K562 (cell line): ENCODE results near the gene PHF12. TPM values are rescaled to one million over a fixed set of nuclear protein-coding genes. Genes with fewer than 3 reads are reported as not detected.

Source experiments
- CBX3 ChIP-seq, 2 experiments: IDR thresholded peaks; 1 replicate in 1 of 2; 2 replicates in 1 of 2; pipeline ENCODE4 v1.6.1; 2012; ENCODE audit warnings: inconsistent platforms in 2 of 2, low read length in 2 of 2, borderline replicate concordance in 1 of 2, control low read depth in 1 of 2
- EGR1 ChIP-seq: fragments of 450-650 bp; conservative IDR thresholded peaks from 2 replicates; pipeline ENCODE4 v1.6.1; 2017; ENCODE audit warnings: mild to moderate bottlenecking
- EP300 ChIP-seq: IDR thresholded peaks from 2 replicates; pipeline ENCODE4 v1.6.1; 2012; ENCODE audit warnings: low read length, improper control_type of control experiment
- ETV1 ChIP-seq: fragments of 450-650 bp; conservative IDR thresholded peaks from 2 replicates; pipeline ENCODE4 v1.6.1; 2016; ENCODE audit warnings: missing genetic modification characterization, control low read depth, low read depth, missing compliant biosample characterization
- EWSR1 ChIP-seq: fragments of 450-650 bp; IDR thresholded peaks from 2 replicates; pipeline ENCODE4 v1.6.1; 2018; ENCODE audit warnings: borderline replicate concordance, mild to moderate bottlenecking, low read depth, moderate library complexity; ENCODE audit not compliant: partially characterized antibody
- GTF2F1 ChIP-seq: IDR thresholded peaks from 2 replicates; pipeline ENCODE4 v1.6.1; 2011; ENCODE audit warnings: low read depth, low read length, improper control_type of control experiment
- HDAC1 ChIP-seq, 2 experiments: fragments of 450-650 bp; IDR thresholded peaks; 2 replicates each; pipeline ENCODE4 v1.6.1; 2016 to 2017; ENCODE audit warnings: inconsistent platforms in 1 of 2, mild to moderate bottlenecking in 1 of 2, moderate library complexity in 1 of 2
- HDAC3 ChIP-seq: fragments of 450-650 bp; IDR thresholded peaks from 2 replicates; pipeline ENCODE4 v1.6.1; 2018; ENCODE audit warnings: borderline replicate concordance, mild to moderate bottlenecking, moderate library complexity; ENCODE audit not compliant: partially characterized antibody
- HNRNPL ChIP-seq: fragments of 200-400 bp; formaldehyde crosslinking; IDR thresholded peaks from 2 replicates; pipeline ENCODE4 v1.6.1; 2017; ENCODE audit warnings: low read depth, mild to moderate bottlenecking, low read length
- KAT8 ChIP-seq: fragments of 450-650 bp; IDR thresholded peaks from 2 replicates; pipeline ENCODE4 v1.6.1; 2016; ENCODE audit warnings: low read depth, mild to moderate bottlenecking
- MTA2 ChIP-seq: fragments of 450-650 bp; IDR thresholded peaks from 2 replicates; pipeline ENCODE4 v1.6.1; 2016; ENCODE audit warnings: low read depth
- MXI1 ChIP-seq: IDR thresholded peaks from 2 replicates; pipeline ENCODE4 v1.6.1; 2011; ENCODE audit warnings: low read depth, mild to moderate bottlenecking, improper control_type of control experiment, low read length
- SIX5 ChIP-seq, 2 experiments: IDR thresholded peaks; 2 replicates each; pipeline ENCODE4 v1.6.1; 2011; ENCODE audit warnings: low read length in 2 of 2, borderline replicate concordance in 1 of 2, low read depth in 1 of 2, mild to moderate bottlenecking in 1 of 2, moderate library complexity in 1 of 2; ENCODE audit not compliant: insufficient read depth in 1 of 2
- SMC3 ChIP-seq: conservative IDR thresholded peaks from 2 replicates; pipeline ENCODE4 v1.6.1; 2011; ENCODE audit warnings: low read depth, low read length, improper control_type of control experiment; ENCODE audit not compliant: insufficient read depth
- U2AF1 ChIP-seq: fragments of 200-400 bp; formaldehyde crosslinking; optimal IDR thresholded peaks from 2 replicates; pipeline ENCODE3; 2017; ENCODE audit warnings: mild to moderate bottlenecking, low read depth, low read length, moderate library complexity
- ZFP1 ChIP-seq: fragments of 450-650 bp; formaldehyde crosslinking; IDR thresholded peaks from 2 replicates; pipeline ENCODE4 v1.4.0; 2020; ENCODE audit warnings: mild to moderate bottlenecking, mixed read lengths
- ZNF134 ChIP-seq: fragments of 250-450 bp; sonication (Bioruptor Pico); conservative IDR thresholded peaks from 2 replicates; pipeline ENCODE4 v1.4.0; 2020
- ZNF23 ChIP-seq: fragments of 250-450 bp; sonication (Bioruptor Pico); IDR thresholded peaks from 2 replicates; pipeline ENCODE4 v1.4.0; 2020; ENCODE audit warnings: mild to moderate bottlenecking
- ZNF41 ChIP-seq: fragments of 250-450 bp; sonication (Bioruptor Pico); conservative IDR thresholded peaks from 2 replicates; pipeline ENCODE4 v1.4.0; 2020; ENCODE audit warnings: mild to moderate bottlenecking
- polyA plus RNA-seq, 8 experiments: library from polyadenylated mRNA; depleted of rRNA in 4 of 8; stranded (reverse) in 5 of 8; unstranded in 3 of 8; fragments of >200 nt; fragmentation: Nextera tagmentation in 2 of 8; fragmentation: Illumina TruSeq in 1 of 8; extraction: Ambion mirVana in 2 of 8; extraction: Trizol in 1 of 8; gene quantifications; 2 replicates each; pipeline versions ENCODE4 v1.2.1 to v1.2.3, GENCODE V29; 2011 to 2014; ENCODE audit warnings: inconsistent platforms in 1 of 8, missing spikeins in 1 of 8
- total RNA-seq, 7 experiments: library from RNA; depleted of rRNA in 6 of 7; stranded (reverse); fragments of >200 nt in 6 of 7; fragmentation: Illumina TruSeq in 2 of 7; extraction: Trizol in 2 of 7; gene quantifications; 2 replicates each; pipeline versions ENCODE4 v1.2.1 to v1.2.3, GENCODE V29; 2011 to 2021; ENCODE audit warnings: low replicate concordance in 1 of 7
- TF ChIP-seq, protein P1 (sequence below): IDR thresholded peaks from 2 replicates; pipeline ENCODE4 v1.6.1; 2012; ENCODE audit warnings: low read depth, low read length, improper control_type of control experiment, borderline replicate concordance
- TF ChIP-seq, protein P2 (sequence below): fragments of 450-650 bp; formaldehyde crosslinking; IDR thresholded peaks from 2 replicates; pipeline ENCODE4 v1.4.0; 2022; ENCODE audit warnings: missing genetic modification characterization
- TF ChIP-seq, protein P3 (sequence below), 3 experiments: IDR thresholded peaks in 2 of 3; conservative IDR thresholded peaks in 1 of 3; 2 replicates each; pipeline ENCODE4 v1.5.1; 2011 to 2012; ENCODE audit warnings: low read length in 3 of 3, mild to moderate bottlenecking in 3 of 3, control low read depth in 2 of 3, improper control_type of control experiment in 1 of 3, inconsistent platforms in 1 of 3, low read depth in 1 of 3, mixed read lengths in 1 of 3, moderate library complexity in 1 of 3; ENCODE audit not compliant: insufficient read depth in 2 of 3
- TF ChIP-seq, protein P4 (sequence below), 2 experiments: fragments of 250-450 bp in 1 of 2; fragments of 450-650 bp in 1 of 2; sonication (Bioruptor Pico) in 1 of 2; IDR thresholded peaks; 2 replicates each; pipeline versions ENCODE4 v1.6.1 to v1.8.0; 2016 to 2021; ENCODE audit warnings: mild to moderate bottlenecking in 2 of 2, moderate library complexity in 2 of 2, missing compliant biosample characterization in 1 of 2, missing genetic modification characterization in 1 of 2

The PHF12 gene
- total and polyA plus RNA-seq, 9 of the 15 experiments (the other 6 are each of a cell fraction or from before 2014, with no cell fraction given) = 0.82 to 31.3 (median 13.5) TPM

DNA sequence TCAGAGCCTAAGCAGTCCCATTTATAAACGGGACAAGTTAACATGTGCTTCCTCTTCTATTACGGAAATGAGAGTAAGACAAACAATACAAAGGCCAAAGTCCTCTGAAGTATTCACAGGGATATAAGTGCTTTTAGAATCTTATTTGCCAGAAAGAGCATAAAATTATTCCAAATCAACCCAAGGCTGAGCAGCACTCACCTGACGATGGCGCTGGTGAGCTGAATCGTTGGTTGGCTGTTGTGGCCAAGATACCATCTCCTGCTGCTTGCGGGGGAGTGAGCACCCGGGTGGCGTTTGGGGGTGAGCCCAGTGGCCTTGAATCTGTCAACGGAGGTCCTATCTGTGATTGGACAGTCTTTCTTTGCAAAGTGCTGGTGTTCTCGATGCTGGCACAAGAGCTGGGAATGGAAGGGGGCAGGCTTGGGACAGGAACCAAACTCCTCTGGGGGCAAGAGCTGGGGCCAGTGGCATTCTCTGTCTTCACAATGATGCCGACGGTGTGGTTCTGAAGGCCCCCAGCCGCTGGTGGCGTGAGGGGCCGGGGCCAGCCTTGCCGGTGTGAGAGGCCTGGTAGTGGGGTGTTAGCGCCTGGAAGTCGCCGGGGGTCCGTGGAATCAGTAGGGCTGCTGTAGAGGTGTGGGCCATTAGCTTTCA, 38.9 kb downstream of the PHF12 start (continued):
- TF ChIP-seq U2AF1 (no peak), GTF2F1 (no peak), MXI1 (no peak), CBX3 (IDR thresholded peaks at IDR 0.05; ENCODE audit: borderline replicate concordance in 1 of 2, low read length in 2 of 2) (peak in 1 of 2 experiments; percentile 39; a peak in 1 of 3 replicates), ZNF23 (no peak), EGR1 (peak; percentile 97), SIX5 (IDR thresholded peaks at IDR 0.05; ENCODE audit: borderline replicate concordance in 1 of 2, insufficient read depth in 1 of 2, low read depth in 1 of 2, low read length in 2 of 2) (no peak), ETV1 (tag) (0 out of 2 replicates have a peak, but pooled peaks have one; percentile 23), ZFP1 (CRISPR knock-in tag) (no peak), KAT8 (no peak), MTA2 (peak; percentile 70), ZNF41 (CRISPR knock-in tag) (no peak), SMC3 (peak; percentile 37; the same call in 1 of the 2 replicates), HDAC3 (peak; percentile 35), ZNF134 (CRISPR knock-in tag) (no peak), EP300 (peak; percentile 75; the same call in 1 of the 2 replicates), EWSR1 (no peak), HNRNPL (no peak), HDAC1 (IDR thresholded peaks at IDR 0.05) (peak; percentile 52 to 79; a peak in 2 of 4 replicates)
- TF ChIP-seq, protein P1, sequence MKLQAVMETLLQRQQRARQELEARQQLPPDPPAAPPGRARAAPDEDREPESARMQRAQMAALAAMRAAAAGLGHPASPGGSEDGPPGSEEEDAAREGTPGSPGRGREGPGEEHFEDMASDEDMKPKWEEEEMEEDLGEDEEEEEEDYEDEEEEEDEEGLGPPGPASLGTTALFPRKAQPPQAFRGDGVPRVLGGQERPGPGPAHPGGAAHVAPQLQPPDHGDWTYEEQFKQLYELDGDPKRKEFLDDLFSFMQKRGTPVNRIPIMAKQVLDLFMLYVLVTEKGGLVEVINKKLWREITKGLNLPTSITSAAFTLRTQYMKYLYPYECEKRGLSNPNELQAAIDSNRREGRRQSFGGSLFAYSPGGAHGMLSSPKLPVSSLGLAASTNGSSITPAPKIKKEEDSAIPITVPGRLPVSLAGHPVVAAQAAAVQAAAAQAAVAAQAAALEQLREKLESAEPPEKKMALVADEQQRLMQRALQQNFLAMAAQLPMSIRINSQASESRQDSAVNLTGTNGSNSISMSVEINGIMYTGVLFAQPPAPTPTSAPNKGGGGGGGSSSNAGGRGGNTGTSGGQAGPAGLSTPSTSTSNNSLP = peak; percentile 63; the same call in 1 of the 2 replicates
- TF ChIP-seq, protein P2, sequence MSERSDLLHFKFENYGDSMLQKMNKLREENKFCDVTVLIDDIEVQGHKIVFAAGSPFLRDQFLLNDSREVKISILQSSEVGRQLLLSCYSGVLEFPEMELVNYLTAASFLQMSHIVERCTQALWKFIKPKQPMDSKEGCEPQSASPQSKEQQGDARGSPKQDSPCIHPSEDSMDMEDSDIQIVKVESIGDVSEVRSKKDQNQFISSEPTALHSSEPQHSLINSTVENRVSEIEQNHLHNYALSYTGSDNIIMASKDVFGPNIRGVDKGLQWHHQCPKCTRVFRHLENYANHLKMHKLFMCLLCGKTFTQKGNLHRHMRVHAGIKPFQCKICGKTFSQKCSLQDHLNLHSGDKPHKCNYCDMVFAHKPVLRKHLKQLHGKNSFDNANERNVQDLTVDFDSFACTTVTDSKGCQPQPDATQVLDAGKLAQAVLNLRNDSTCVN (CRISPR knock-in tag) = no peak
- TF ChIP-seq, protein P3, sequence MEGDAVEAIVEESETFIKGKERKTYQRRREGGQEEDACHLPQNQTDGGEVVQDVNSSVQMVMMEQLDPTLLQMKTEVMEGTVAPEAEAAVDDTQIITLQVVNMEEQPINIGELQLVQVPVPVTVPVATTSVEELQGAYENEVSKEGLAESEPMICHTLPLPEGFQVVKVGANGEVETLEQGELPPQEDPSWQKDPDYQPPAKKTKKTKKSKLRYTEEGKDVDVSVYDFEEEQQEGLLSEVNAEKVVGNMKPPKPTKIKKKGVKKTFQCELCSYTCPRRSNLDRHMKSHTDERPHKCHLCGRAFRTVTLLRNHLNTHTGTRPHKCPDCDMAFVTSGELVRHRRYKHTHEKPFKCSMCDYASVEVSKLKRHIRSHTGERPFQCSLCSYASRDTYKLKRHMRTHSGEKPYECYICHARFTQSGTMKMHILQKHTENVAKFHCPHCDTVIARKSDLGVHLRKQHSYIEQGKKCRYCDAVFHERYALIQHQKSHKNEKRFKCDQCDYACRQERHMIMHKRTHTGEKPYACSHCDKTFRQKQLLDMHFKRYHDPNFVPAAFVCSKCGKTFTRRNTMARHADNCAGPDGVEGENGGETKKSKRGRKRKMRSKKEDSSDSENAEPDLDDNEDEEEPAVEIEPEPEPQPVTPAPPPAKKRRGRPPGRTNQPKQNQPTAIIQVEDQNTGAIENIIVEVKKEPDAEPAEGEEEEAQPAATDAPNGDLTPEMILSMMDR (IDR thresholded peaks at IDR 0.05 in 2 of 3, conservative IDR thresholded peaks at IDR 0.05 in 1 of 3; ENCODE audit: insufficient read depth in 2 of 3, low read depth in 1 of 3, low read length in 3 of 3) = peak; percentile 90 to 98 (median 92)
- TF ChIP-seq, protein P4, sequence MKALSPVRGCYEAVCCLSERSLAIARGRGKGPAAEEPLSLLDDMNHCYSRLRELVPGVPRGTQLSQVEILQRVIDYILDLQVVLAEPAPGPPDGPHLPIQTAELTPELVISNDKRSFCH (CRISPR knock-in tag; IDR thresholded peaks at IDR 0.05) = no peak
- TF ChIP-seq, protein P4 (tag; IDR thresholded peaks at IDR 0.05) = peak; percentile 35; the same call in 1 of the 2 replicates
